HepG2 (cell line): ENCODE data around the gene HS3ST5. TPM values are rescaled to one million over a fixed set of nuclear protein-coding genes. Genes with fewer than 3 reads are reported as not detected.

Source experiments
- CBX5 ChIP-seq: sonication (generic); formaldehyde crosslinking; IDR thresholded peaks from 2 replicates; pipeline ENCODE4 v1.4.0; 2020; ENCODE audit warnings: missing genetic modification reagents, borderline replicate concordance
- CENPT ChIP-seq: sonication (generic); formaldehyde crosslinking; IDR thresholded peaks from 2 replicates; pipeline ENCODE4 v1.8.0; 2022; ENCODE audit warnings: low read depth, mild to moderate bottlenecking, moderate library complexity, missing genetic modification reagents
- DMAP1 ChIP-seq: IDR thresholded peaks from 2 replicates; pipeline ENCODE4 v1.6.1; 2016
- EZH2 ChIP-seq: conservative IDR thresholded peaks from 2 replicates; pipeline ENCODE4 v1.6.1; 2012; ENCODE audit warnings: mild to moderate bottlenecking, low read depth, low read length, moderate library complexity
- HDAC6 ChIP-seq: fragments of 200-600 bp; sonication (generic); IDR thresholded peaks from 2 replicates; pipeline ENCODE4 v1.7.0; 2017; ENCODE audit warnings: mild to moderate bottlenecking, antibody characterized with exemption, low read length, low read depth
- MXD3 ChIP-seq: IDR thresholded peaks from 2 replicates; pipeline ENCODE4 v1.6.1; 2016; ENCODE audit warnings: mild to moderate bottlenecking, missing biosample characterization, missing genetic modification reagents
- RBM39 ChIP-seq: fragments of 200-400 bp; formaldehyde crosslinking; IDR thresholded peaks from one replicate; pipeline ENCODE4 v1.6.1; 2018; ENCODE audit warnings: antibody characterized with exemption, mild to moderate bottlenecking, low read depth, low read length; ENCODE audit not compliant: poor library complexity, severe bottlenecking
- SMARCE1 ChIP-seq: fragments of 450-650 bp; IDR thresholded peaks from 2 replicates; pipeline ENCODE4 v1.6.1; 2017; ENCODE audit warnings: borderline replicate concordance
- SP1 ChIP-seq, 2 experiments: fragments of 450-650 bp in 1 of 2; sonication (generic) in 1 of 2; formaldehyde crosslinking in 1 of 2; IDR thresholded peaks; 2 replicates each; pipeline versions ENCODE4 v1.4.0 to v1.6.1; 2016 to 2020; ENCODE audit warnings: missing genetic modification reagents in 1 of 2
- SRSF9 ChIP-seq: fragments of 200-400 bp; formaldehyde crosslinking; IDR thresholded peaks from 2 replicates; pipeline ENCODE4 v1.6.1; 2018; ENCODE audit warnings: borderline replicate concordance, mild to moderate bottlenecking, low read depth, low read length; ENCODE audit not compliant: insufficient read depth, poor library complexity, severe bottlenecking
- TOE1 ChIP-seq: sonication (generic); formaldehyde crosslinking; IDR thresholded peaks from 2 replicates; pipeline ENCODE4 v1.4.0; 2020; ENCODE audit warnings: mild to moderate bottlenecking, missing genetic modification reagents
- ZBTB7B ChIP-seq: sonication (generic); formaldehyde crosslinking; IDR thresholded peaks from 2 replicates; pipeline ENCODE4 v1.4.0; 2020; ENCODE audit warnings: missing genetic modification reagents
- ZNF451 ChIP-seq: sonication (generic); formaldehyde crosslinking; IDR thresholded peaks from 2 replicates; pipeline ENCODE4 v1.5.0; 2020; ENCODE audit warnings: mild to moderate bottlenecking, missing genetic modification reagents
- ZNF530 ChIP-seq: sonication (generic); formaldehyde crosslinking; IDR thresholded peaks from 2 replicates; pipeline ENCODE4 v1.5.0; 2020; ENCODE audit warnings: low read depth, mild to moderate bottlenecking, missing genetic modification reagents
- ZNF841 ChIP-seq: sonication (generic); formaldehyde crosslinking; IDR thresholded peaks from 2 replicates; pipeline ENCODE4 v1.8.1; 2023; ENCODE audit warnings: missing genetic modification reagents, borderline replicate concordance
- ZNF850 ChIP-seq: sonication (generic); formaldehyde crosslinking; conservative IDR thresholded peaks from 2 replicates; pipeline ENCODE4 v1.9.0; 2021; ENCODE audit warnings: mild to moderate bottlenecking, missing genetic modification reagents
- polyA plus RNA-seq, 8 experiments: library from polyadenylated mRNA; depleted of rRNA in 3 of 8; stranded (reverse) in 7 of 8; unstranded in 1 of 8; fragments of >200 nt; fragmentation: Illumina TruSeq in 4 of 8; extraction: Trizol in 4 of 8; gene quantifications; 2 replicates each; pipeline versions ENCODE4 v1.2.1 to v1.2.3, GENCODE V29; 2011 to 2016; ENCODE audit warnings: low read depth in 4 of 8, missing spikeins in 1 of 8, mixed read lengths in 1 of 8; ENCODE audit not compliant: insufficient read depth in 1 of 8
- total RNA-seq, 5 experiments: library from RNA; depleted of rRNA; stranded (reverse); fragments of >200 nt; fragmentation: Illumina TruSeq; extraction: Trizol; gene quantifications; 2 replicates each; pipeline ENCODE4 v1.2.3, GENCODE V29; 2016; ENCODE audit warnings: low read depth in 1 of 5
- TF ChIP-seq, protein P1 (sequence below): IDR thresholded peaks from 2 replicates; pipeline ENCODE4 v1.6.1; 2016; ENCODE audit warnings: control low read depth
- TF ChIP-seq, protein P2 (sequence below): sonication (generic); formaldehyde crosslinking; IDR thresholded peaks from 2 replicates; pipeline ENCODE4 v1.4.0; 2020; ENCODE audit warnings: mild to moderate bottlenecking, missing genetic modification reagents

Gene HS3ST5
- total and polyA plus RNA-seq, 2 of the 13 experiments (the other 11 are each of a cell fraction or from before 2014, with no cell fraction given), result 1.1 to 1.6 TPM

DNA sequence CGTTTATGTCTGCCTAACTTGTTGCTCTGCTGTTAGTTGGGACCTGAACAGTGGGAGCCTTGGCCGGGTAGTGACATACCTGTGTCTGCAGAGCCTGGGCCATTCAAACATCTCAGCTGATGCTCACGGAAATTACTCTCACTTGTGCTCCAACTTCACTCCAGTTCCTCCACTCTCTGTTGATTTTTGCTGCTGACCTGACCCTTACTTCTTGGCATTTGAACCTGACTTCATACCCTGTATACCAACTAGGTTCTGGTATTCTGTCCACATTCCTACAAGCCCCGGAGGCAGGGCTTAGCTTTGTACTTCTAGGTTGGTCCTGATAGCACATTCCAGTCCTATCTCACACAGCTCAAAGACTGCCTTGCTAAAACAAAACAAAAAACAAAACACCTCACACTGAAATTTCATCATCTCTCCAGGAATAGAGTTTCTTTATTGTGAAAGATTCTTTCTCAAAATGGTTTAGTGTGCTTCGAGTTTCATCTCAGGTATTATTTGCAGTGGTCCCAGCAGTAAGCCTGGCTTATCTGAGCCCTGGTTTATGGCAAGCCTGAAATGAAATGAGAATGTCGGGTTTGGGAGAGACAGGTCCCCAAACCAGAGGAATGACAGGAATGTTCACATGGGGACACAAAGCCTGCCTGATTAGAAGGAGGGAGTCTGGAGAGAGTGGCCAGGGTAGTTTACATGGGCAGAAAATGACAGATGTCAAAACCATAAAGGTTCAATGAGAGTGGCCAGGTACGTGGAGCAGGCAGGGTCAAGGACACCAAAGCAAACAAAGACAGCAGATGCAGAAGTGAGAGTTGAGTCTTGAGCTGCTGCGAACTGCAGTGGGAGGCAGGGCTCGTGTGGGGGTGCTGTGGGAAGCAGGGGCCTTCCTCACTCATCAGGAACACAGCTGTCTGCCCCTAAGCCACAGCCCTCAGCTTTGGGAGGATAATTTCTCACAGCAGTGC lies 197.7 kb downstream of the HS3ST5 start (continued):
- no peak for TF ChIP-seq CENPT (CRISPR knock-in tag)
- no peak for TF ChIP-seq ZNF850 (CRISPR knock-in tag)
- TF ChIP-seq ZNF451 (CRISPR knock-in tag), result no peak
- no peak for TF ChIP-seq RBM39
- TF ChIP-seq DMAP1 (CRISPR knock-in tag), result 0 out of 2 replicates have a peak, but pooled peaks have one; percentile 32
- no peak for TF ChIP-seq HDAC6
- no peak for TF ChIP-seq SMARCE1
- TF ChIP-seq TOE1, result no peak
- no peak for TF ChIP-seq SP1 (IDR thresholded peaks at IDR 0.05)
- TF ChIP-seq SP1 (CRISPR knock-in tag; IDR thresholded peaks at IDR 0.05), result no peak
- peak; percentile 74; the same call in 1 of the 2 replicates for TF ChIP-seq CBX5
- no peak for TF ChIP-seq MXD3 (CRISPR knock-in tag)
- TF ChIP-seq EZH2, result no peak
- TF ChIP-seq, protein P1, sequence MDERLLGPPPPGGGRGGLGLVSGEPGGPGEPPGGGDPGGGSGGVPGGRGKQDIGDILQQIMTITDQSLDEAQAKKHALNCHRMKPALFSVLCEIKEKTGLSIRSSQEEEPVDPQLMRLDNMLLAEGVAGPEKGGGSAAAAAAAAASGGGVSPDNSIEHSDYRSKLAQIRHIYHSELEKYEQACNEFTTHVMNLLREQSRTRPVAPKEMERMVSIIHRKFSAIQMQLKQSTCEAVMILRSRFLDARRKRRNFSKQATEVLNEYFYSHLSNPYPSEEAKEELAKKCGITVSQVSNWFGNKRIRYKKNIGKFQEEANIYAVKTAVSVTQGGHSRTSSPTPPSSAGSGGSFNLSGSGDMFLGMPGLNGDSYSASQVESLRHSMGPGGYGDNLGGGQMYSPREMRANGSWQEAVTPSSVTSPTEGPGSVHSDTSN (CRISPR knock-in tag), result no peak
- no peak for TF ChIP-seq SRSF9
- no peak for TF ChIP-seq ZNF530 (CRISPR knock-in tag)
- TF ChIP-seq ZBTB7B (CRISPR knock-in tag), result peak; percentile 59; the same call in 1 of the 2 replicates
- no peak for TF ChIP-seq ZNF841 (CRISPR knock-in tag)
- TF ChIP-seq, protein P2, sequence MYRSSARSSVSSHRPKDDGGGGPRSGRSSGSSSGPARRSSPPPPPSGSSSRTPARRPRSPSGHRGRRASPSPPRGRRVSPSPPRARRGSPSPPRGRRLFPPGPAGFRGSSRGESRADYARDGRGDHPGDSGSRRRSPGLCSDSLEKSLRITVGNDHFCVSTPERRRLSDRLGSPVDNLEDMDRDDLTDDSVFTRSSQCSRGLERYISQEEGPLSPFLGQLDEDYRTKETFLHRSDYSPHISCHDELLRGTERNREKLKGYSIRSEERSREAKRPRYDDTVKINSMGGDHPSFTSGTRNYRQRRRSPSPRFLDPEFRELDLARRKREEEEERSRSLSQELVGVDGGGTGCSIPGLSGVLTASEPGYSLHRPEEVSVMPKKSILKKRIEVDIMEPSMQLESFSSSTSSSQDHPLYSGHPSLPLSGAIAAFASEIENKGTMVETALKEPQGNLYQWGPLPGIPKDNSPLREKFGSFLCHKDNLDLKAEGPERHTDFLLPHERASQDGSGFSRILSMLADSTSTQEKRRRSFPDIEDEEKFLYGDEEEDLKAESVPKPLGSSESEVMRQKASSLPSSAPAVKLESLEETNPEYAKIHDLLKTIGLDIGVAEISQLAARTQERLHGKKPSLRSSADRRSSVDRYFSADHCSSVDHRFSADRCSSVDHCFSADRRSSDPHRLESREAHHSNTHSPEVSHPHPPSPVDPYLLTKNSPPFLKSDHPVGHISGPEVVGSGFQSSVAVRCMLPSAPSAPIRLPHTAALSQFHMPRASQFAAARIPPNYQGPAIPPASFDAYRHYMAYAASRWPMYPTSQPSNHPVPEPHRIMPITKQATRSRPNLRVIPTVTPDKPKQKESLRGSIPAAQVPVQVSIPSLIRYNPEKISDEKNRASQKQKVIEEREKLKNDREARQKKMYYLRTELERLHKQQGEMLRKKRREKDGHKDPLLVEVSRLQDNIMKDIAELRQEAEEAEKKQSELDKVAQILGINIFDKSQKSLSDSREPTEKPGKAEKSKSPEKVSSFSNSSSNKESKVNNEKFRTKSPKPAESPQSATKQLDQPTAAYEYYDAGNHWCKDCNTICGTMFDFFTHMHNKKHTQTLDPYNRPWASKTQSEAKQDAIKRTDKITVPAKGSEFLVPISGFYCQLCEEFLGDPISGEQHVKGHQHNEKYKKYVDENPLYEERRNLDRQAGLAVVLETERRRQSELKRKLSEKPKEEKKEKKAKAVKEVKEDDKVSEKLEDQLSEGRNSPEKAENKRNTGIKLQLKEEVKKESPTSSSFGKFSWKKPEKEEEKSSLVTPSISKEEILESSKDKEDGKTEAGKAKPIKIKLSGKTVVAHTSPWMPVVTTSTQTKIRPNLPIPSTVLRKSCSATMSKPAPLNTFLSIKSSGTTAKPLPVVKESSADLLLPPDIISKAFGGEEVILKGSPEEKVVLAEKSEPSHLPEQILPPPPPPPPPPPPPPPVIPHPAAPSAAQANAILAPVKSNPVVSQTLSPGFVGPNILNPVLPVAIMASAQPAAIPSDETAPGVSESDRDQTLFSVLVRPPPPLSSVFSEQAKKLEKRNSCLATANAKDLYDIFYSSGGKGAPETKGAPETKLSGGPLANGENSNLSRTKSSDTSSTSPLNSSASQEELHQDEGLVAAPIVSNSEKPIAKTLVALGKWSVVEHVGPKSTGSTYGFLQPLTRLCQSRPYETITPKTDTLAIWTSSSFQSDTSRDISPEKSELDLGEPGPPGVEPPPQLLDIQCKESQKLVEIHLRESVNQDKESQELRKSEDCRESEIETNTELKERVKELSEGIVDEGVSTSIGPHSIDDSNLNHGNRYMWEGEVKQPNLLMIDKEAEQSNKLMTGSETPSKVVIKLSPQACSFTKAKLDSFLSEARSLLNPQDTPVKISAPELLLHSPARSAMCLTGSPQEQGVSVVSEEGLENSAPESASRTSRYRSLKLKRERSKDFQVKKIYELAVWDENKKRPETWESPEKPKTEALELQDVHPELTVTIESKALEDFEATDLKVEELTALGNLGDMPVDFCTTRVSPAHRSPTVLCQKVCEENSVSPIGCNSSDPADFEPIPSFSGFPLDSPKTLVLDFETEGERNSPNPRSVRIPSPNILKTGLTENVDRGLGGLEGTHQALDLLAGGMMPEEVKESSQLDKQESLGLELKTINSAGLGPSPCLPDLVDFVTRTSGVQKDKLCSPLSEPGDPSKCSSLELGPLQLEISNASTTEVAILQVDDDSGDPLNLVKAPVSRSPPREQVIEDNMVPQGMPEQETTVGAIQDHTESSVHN, result no peak
